HG03060 (cell line): ENCODE results near the gene PSMD12.
"Not testable (repeated sequence)": the region's sequence is repeated elsewhere in the genome, so short reads cannot be mapped to it uniquely, and the experiment has no call there.

ENCODE experiments used
- ATAC-seq: cut with Tn5 transposase; IDR thresholded peaks from one replicate; pipeline ENCODE4 v1.9.1; 2021; ENCODE audit warnings: low read depth, moderate number of reproducible peaks; ENCODE audit not compliant: unreplicated experiment

The PSMD12 gene

DNA sequence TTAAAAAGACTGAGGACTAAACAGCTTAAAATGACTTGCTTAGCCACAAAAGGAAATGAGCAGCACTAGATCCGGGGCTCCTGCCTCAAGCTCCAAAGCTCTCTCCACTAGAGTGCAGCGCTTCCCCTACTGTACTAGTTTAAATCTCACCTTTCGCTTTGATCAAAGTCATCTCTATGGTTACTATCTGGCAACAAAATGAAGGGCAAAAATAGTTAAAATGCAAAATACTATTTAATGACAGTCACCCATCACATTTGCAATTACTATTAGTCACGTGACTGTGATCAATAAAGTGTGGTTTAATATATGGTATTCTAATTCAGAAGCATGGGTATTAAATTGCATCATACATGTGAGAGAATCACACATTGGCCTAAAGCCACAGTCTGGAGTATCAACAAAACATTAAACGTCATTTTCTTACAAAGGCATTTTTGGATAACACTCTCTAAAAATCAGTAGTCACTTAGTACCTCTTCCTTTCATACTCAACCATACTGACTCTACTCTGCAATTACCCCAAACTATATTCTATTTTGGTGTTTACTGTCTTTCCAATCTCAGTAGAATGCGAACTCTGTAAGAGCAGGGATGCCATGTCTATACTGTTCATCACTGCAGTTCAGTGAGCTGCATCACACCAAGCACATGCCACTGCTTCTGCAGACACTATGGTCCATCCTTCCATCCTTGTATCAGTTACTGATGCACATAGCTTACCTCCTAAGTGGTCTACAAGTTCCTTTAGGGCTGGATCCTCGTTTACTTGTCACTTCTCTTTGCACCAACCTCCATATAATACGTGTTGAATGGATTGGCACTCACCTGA is 6.2 kb downstream of the PSMD12 start:
- no peak for ATAC-seq

- ATAC-seq, result no peak
Measured at GRCh38 chr17:67358612-67359011, 7.8 kb downstream of the PSMD12 start.

GRCh38 chr17:67353929-67354574 is 12.3 kb downstream of the PSMD12 start:
- no peak for ATAC-seq

- no peak for ATAC-seq
Measured at GRCh38 chr17:67353161-67353560, 13.2 kb downstream of the PSMD12 start.

DNA sequence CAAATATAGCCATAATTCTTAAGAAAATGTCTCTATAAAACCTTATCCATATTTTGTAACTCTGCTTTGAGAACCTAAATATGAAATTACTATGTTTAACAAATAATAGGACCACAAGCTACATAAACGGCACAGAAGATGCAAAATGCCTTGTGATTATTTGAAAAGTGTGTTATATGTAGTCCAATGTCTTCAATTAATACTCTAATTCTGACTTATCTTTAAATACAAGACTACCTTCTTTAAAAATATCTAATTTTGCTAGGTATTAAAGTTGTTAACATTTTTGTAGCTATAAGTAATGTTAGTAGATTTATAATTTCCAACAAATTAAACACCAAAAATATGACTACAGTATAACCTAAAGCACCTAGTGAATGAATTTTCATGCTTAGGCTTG is 17.0 kb downstream of the PSMD12 start:
- ATAC-seq, result no peak

DNA sequence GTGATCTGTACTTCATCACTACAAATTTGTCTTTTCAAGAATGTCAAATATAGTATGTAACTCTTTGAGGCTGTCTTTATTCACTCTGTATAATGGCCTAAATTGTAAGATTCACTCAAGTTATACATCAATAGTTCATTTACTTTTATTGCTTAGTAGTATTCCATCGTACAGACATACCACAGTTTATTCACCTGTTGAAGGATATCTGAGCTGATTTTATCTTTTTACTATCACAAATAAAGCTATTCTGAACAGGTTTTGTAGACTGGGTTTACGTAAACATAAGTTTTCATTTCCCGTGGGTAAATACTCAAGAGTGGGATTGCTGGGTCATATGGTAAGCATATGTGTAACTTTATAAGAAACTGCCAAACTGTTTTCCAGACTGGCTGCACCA is 18.6 kb downstream of the PSMD12 start:
- no peak for ATAC-seq

GRCh38 chr17:67343237-67343636 is 23.1 kb downstream of the PSMD12 start:
- no peak for ATAC-seq

- ATAC-seq, result not testable (repeated sequence)
Measured at GRCh38 chr17:67338353-67338752, 28.0 kb downstream of the PSMD12 start.

DNA sequence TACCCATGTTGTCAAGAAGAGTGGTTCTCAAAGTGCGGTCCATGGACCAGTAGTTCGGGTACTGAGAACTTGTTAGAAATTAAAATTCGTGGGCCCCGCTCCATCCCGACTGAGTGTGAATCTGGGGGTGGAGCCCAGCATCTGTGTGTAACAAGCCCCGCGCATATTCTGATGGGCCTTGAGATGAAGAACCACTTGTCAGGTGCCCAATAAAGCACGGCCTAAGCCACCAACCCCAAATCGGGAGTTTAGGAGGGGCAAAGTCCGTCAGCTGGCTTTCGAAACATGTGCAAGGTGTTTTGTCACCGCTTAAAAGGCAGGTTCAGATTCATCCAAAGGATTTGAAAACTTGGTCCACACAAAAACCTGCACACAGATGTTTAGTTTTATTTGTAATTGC is 29.5 kb downstream of the PSMD12 start:
- ATAC-seq, result no peak

GRCh38 chr17:67335245-67335835 is 31.0 kb downstream of the PSMD12 start:
- ATAC-seq, result no peak

GRCh38 chr17:67332162-67332508 is 34.2 kb downstream of the PSMD12 start:
- not testable (repeated sequence) for ATAC-seq

DNA sequence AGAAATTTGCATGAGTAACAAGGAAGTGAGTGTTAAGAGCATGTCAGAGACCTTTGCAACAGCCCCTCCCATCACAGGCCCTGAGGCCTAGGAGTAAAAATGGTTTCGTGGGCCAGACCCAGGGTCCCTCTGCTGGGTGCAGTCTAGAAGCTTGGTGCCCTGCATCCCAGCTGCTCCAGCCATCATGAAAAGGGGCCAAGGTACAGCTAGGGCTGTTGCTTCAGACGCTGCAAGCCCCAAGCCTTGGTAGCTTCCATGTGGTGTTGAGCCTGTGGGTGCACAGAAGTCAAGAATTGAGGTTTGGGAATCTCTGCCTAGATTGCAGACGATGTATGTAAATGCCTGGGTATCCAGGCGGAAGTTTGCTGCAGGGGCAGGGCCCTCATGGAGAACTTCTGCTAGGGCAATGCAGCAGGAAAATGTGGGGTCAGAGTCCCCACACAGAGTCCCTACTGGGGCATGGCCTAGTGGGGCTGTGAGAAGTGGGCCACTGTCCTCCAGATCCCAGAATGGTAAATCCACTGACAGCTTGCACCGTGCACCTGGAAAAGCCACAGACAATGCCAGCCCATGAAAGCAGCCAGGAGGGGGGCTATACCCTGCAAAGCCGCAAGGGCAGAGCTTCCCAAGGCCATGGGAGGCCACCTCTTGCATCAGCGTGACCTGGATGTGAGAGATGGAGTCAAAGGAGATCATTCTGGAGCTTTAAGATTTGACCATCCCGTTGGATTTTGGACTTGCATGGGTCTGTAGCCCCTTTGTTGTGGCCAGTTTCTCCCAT is 34.8 kb downstream of the PSMD12 start:
- not testable (repeated sequence) for ATAC-seq

DNA sequence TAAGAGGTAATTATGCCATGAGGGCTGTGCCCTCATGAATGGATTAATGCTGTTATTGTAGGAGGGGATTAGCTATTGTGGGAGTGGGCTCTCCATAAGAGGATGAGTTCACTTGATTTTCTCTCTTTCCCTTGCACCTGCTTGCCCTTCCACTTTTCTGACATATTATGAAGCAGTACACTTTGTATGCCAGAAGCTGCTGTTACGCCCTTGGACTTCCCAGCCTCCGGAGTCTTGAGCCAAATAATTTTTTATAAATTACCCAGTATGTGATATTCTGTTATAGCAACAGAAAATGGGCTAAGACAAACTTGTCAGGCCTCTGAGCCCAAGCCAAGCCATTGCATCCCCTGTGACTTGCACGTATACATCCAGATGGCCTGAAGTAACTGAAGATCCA is 38.4 kb downstream of the PSMD12 start:
- ATAC-seq, result no peak

GRCh38 chr17:67326959-67327745 is 39.2 kb downstream of the PSMD12 start:
- ATAC-seq, result not testable (repeated sequence)

GRCh38 chr17:67326440-67326839 is 39.9 kb downstream of the PSMD12 start:
- no peak for ATAC-seq

GRCh38 chr17:67324330-67324729 is 42.0 kb downstream of the PSMD12 start:
- ATAC-seq, result no peak

GRCh38 chr17:67323445-67323844 is 42.9 kb downstream of the PSMD12 start:
- ATAC-seq, result no peak

GRCh38 chr17:67322042-67322787 is 44.2 kb downstream of the PSMD12 start:
- ATAC-seq, result no peak

DNA sequence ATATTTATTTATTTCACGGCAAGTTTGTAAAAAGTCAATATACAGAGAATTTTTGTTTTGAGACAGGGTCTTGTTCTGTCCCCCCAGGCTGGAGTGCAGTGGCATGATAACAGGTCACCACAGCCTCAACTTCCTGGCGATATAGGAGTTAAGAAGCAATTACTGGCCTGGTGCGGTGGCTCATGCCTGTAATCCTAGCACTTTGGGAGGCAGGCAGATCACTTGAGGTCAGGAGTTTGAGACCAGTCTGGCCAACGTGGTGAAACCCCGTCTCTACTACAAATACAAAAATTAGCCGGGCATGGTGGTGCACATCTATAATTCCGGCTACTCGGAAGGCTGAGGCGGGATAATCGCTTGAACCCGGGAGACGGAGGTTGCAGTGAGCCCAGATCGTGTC is 44.9 kb downstream of the PSMD12 start:
- ATAC-seq, result not testable (repeated sequence)
